Kidney glomerular epithelial cell (primary cell): ENCODE data around the gene ESRP2.
A peak's percentile ranks its signal among the peaks of the same experiment; 100 is the strongest.

Source experiments
- DNase-seq: peaks from one replicate; lab custom pipeline; 2025; lab: John Stamatoyannopoulos, UW

The ESRP2 gene

GRCh38 chr16:68217506-68217905, 18.4 kb downstream of the ESRP2 start:
- no peak for DNase-seq

- no peak for DNase-seq
Measured at GRCh38 chr16:68216240-68216639, 19.7 kb downstream of the ESRP2 start.

GRCh38 chr16:68215302-68215701, 20.6 kb downstream of the ESRP2 start:
- no peak for DNase-seq

GRCh38 chr16:68214726-68215125, 21.2 kb downstream of the ESRP2 start:
- no peak for DNase-seq

GRCh38 chr16:68206245-68206644, 29.7 kb downstream of the ESRP2 start:
- no peak for DNase-seq

GRCh38 chr16:68202091-68202519, 33.8 kb downstream of the ESRP2 start:
- DNase-seq, result no peak

- DNase-seq, result no peak
Measured at GRCh38 chr16:68200088-68200783, 35.7 kb downstream of the ESRP2 start.

GRCh38 chr16:68197250-68197649, 38.7 kb downstream of the ESRP2 start:
- peak; percentile 24 for DNase-seq

GRCh38 chr16:68194251-68194650, 41.7 kb downstream of the ESRP2 start:
- no peak for DNase-seq

GRCh38 chr16:68190736-68191510, 45.0 kb downstream of the ESRP2 start:
- no peak for DNase-seq

- no peak for DNase-seq
Measured at GRCh38 chr16:68190081-68190480, 45.8 kb downstream of the ESRP2 start.

- no peak for DNase-seq
Measured at GRCh38 chr16:68188170-68188569, 47.8 kb downstream of the ESRP2 start.

- no peak for DNase-seq
Measured at GRCh38 chr16:68187505-68187904, 48.4 kb downstream of the ESRP2 start.

- no peak for DNase-seq
Measured at GRCh38 chr16:68186877-68187276, 49.0 kb downstream of the ESRP2 start.

- DNase-seq, result no peak
Measured at GRCh38 chr16:68183046-68183445, 52.9 kb downstream of the ESRP2 start.

GRCh38 chr16:68179855-68180254, 56.1 kb downstream of the ESRP2 start:
- no peak for DNase-seq

- no peak for DNase-seq
Measured at GRCh38 chr16:68179196-68179795, 56.6 kb downstream of the ESRP2 start.
